KMS-11 (cell line): ENCODE results near the gene KIF25.

Experiments used
- H2AFZ ChIP-seq: fragments of 200-600 bp; sonication (generic); 2 replicates; pipeline ENCODE4 v1.6.1; 2016; ENCODE audit warnings: antibody characterized with exemption, mixed run types, low read depth
- H3K27ac ChIP-seq: fragments of 200-600 bp; sonication (generic); 2 replicates; pipeline ENCODE4 v1.6.1; 2016; ENCODE audit warnings: mild to moderate bottlenecking, mixed run types
- H3K27me3 ChIP-seq: fragments of 200-600 bp; sonication (generic); 2 replicates; pipeline ENCODE4 v1.6.1; 2017; ENCODE audit warnings: mild to moderate bottlenecking, low read depth, mixed run types, moderate library complexity; ENCODE audit not compliant: insufficient read depth
- H3K36me3 ChIP-seq: fragments of 200-600 bp; sonication (generic); 2 replicates; pipeline ENCODE4 v1.6.1; 2017; ENCODE audit warnings: mild to moderate bottlenecking, mixed run types; ENCODE audit not compliant: insufficient read depth
- H3K4me1 ChIP-seq: fragments of 200-600 bp; sonication (generic); 2 replicates; pipeline ENCODE4 v1.6.1; 2016; ENCODE audit warnings: mild to moderate bottlenecking, low read depth, mixed run types; ENCODE audit not compliant: poor library complexity, severe bottlenecking
- H3K4me2 ChIP-seq: fragments of 200-600 bp; sonication (generic); 2 replicates; pipeline ENCODE4 v1.7.0; 2016; ENCODE audit warnings: mild to moderate bottlenecking, mixed run types
- H3K4me3 ChIP-seq: fragments of 200-600 bp; sonication (generic); IDR thresholded peaks from 2 replicates; pipeline ENCODE4 v1.6.1; 2017; ENCODE audit warnings: low read depth, low read length, mixed read lengths; ENCODE audit not compliant: insufficient read depth
- H3K79me2 ChIP-seq: fragments of 200-600 bp; sonication (generic); 2 replicates; pipeline ENCODE4 v1.6.1; 2016; ENCODE audit warnings: low read depth, mixed run types; ENCODE audit not compliant: insufficient read depth
- H3K9ac ChIP-seq: fragments of 200-600 bp; sonication (generic); 2 replicates; pipeline ENCODE4 v1.6.1; 2016; ENCODE audit warnings: mild to moderate bottlenecking, mixed run types
- H4K20me1 ChIP-seq: fragments of 200-600 bp; sonication (generic); 2 replicates; pipeline ENCODE4 v1.6.1; 2016; ENCODE audit warnings: mild to moderate bottlenecking, mixed run types; ENCODE audit not compliant: insufficient read depth
- TF ChIP-seq, protein P1 (sequence below): fragments of 200-600 bp; sonication (generic); conservative IDR thresholded peaks from 2 replicates; pipeline ENCODE4 v1.6.1; 2017; ENCODE audit warnings: low read depth, mild to moderate bottlenecking, antibody characterized with exemption, low read length, moderate library complexity, mixed read lengths

The KIF25 gene

DNA sequence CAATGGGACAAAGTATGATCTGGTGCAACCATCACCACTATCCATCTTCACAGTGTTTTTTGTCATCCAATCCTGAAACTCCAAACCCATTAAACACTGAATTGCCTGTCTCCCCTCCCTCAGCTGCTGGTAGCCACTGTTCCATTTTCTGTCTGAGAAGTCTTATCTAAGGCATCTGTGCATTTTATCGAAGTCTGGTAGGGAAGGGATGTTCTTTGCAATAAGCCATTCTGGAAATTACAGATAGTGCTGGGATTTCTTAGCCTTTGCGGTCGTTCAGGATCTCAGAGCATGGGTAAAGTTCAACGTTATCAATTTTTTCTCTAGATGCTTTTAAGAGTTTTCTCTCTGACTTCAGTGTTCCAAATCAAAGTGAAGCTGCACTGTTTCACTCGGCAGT, 24.1 kb downstream of the KIF25 start:
- no peak overlapping the region for H3K9ac ChIP-seq
- TF ChIP-seq, protein P1, sequence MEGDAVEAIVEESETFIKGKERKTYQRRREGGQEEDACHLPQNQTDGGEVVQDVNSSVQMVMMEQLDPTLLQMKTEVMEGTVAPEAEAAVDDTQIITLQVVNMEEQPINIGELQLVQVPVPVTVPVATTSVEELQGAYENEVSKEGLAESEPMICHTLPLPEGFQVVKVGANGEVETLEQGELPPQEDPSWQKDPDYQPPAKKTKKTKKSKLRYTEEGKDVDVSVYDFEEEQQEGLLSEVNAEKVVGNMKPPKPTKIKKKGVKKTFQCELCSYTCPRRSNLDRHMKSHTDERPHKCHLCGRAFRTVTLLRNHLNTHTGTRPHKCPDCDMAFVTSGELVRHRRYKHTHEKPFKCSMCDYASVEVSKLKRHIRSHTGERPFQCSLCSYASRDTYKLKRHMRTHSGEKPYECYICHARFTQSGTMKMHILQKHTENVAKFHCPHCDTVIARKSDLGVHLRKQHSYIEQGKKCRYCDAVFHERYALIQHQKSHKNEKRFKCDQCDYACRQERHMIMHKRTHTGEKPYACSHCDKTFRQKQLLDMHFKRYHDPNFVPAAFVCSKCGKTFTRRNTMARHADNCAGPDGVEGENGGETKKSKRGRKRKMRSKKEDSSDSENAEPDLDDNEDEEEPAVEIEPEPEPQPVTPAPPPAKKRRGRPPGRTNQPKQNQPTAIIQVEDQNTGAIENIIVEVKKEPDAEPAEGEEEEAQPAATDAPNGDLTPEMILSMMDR: no peak
- H3K79me2 ChIP-seq: no peaks in the 10 kb centered on the region
- H4K20me1 ChIP-seq: no peaks in the 10 kb centered on the region
- H2AFZ ChIP-seq: no peak overlapping the region
- H3K36me3 ChIP-seq: no peaks in the 10 kb centered on the region
- H3K4me2 ChIP-seq: no peak overlapping the region
- peaks cover 15% of the 10 kb centered on the region for H3K4me1 ChIP-seq
- no peaks in the 10 kb centered on the region for H3K27me3 ChIP-seq
- H3K27ac ChIP-seq: no peak overlapping the region
- H3K4me3 ChIP-seq: no peak overlapping the region

DNA sequence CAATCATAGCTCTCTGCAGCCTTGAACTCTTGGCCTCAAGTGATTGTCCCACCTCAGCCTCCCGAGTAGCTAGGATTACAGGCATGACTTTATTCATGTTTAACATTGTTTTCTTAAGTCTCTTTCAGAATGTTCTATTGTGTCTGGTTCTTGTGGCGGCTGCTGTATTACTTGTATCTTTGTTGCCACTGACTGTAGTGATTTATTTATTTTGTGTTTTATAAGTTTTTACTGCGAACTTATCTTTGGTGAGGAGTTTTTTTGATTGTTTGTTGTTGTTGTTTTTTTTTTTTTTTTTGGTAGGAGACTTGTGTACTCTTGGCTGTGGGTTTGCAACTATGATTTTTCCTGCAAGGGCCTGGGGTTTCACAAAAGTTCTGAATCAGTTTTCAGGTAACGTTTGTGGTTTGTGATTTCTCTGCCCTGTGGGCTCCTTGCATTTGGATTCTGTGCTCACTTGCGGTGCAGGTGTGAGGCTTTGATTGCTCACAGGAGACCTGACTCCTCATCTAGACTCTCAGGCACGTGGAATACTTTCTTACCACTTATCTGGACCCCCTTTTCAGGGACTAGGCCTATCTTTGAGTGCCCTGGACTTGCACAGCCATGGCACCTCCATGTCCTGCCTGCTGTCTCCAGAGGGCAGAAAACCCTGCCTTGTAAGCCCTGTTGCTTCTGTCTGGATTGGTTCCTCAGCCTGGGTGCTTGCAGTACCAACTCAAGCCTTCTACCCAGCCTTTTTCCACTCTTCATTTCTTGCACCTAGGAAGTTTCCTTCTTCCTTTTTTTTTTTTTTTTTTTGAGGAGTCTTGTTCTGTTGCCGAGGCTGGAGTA, 25.2 kb downstream of the KIF25 start:
- peak overlapping the region; percentile 22; the same call in 1 of the 2 replicates for H3K4me2 ChIP-seq
- no peak overlapping the region for H2AFZ ChIP-seq
- H3K4me3 ChIP-seq: no peak overlapping the region
- H3K4me1 ChIP-seq: peaks cover 15% of the 10 kb centered on the region
- H3K27ac ChIP-seq: no peak overlapping the region
- TF ChIP-seq, protein P1: no peak
- no peaks in the 10 kb centered on the region for H4K20me1 ChIP-seq
- H3K27me3 ChIP-seq: no peaks in the 10 kb centered on the region
- no peaks in the 10 kb centered on the region for H3K36me3 ChIP-seq
- no peaks in the 10 kb centered on the region for H3K79me2 ChIP-seq
- no peak overlapping the region for H3K9ac ChIP-seq

DNA sequence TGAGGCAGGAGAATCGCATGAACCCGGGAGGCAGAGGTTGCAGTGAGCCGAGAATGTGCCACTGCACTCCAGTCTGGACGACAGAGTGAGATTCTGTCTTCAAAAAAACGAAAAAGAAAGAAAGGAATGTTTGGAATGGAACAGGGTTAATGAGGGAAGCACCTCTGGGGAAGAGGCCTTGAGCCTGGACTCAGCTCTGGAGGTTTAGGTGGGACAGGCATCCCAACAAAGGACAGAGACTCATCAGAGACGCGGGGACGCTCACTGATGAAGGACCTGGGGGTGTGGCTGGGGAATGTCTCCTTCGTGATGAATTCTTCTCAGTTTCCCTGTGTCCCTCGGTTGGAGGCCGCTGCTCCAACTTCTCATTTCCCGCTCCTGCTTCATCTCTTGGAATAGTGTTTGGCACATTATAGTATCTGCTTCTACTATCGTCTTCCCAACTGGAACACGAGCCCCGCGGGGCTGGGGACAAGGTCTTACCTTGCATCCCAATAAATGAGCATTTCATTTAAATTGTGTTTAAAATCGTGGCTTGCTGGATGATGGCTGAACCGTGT, 27.6 kb downstream of the KIF25 start:
- TF ChIP-seq, protein P1: no peak
- Histone ChIP-seq H3K27ac (no peak overlapping the region), H3K27me3 (no peaks in the 10 kb centered on the region), H3K4me1 (peaks cover 15% of the 10 kb centered on the region), H3K36me3 (no peaks in the 10 kb centered on the region), H3K79me2 (no peaks in the 10 kb centered on the region), H3K9ac (no peak overlapping the region), H3K4me2 (no peak overlapping the region), H2AFZ (no peak overlapping the region), H4K20me1 (no peaks in the 10 kb centered on the region), H3K4me3 (no peak overlapping the region)

DNA sequence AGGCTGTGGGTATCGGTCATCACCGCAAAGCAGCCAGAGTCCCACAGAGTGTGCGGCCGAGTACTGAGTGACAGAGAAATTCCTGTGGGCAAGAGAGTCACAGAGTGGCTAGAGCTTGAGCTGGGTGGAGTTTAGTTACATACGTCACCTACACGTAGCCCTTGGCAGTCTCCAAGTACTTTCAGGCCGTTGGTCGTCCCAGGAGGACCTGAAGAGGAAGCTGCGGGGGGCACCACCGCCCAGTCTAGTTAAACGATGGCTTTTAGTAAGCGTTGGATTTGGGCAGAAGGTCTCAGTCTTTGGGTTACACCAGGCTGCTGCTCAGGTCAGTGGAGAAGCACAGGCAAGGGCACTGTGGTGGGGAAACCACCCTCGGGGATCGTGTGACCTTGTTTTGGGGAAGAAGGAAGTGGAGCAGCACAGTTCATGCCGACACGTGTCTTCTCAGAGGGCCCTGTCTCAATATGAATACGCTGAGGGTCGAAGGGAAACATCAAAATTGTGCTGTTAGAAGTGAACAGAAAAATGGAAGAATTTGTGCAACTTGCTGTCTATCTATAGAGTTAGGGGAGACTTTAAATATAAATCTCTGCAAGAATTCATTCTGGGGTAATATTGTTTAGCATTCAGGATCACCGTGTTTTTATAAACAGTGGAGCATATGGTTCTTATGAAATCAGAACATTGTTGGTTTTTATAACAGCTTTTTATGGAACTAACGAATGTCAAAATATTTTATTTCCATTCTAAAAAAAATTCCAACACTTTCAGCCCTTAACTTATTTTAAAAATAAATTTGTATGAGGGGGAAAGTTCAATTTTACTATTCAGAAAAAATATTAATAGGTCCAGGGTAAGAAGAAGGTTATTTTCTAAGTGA, 28.6 kb downstream of the KIF25 start:
- no peaks in the 10 kb centered on the region for H4K20me1 ChIP-seq
- no peak overlapping the region for H3K27ac ChIP-seq
- no peaks in the 10 kb centered on the region for H3K79me2 ChIP-seq
- no peaks in the 10 kb centered on the region for H3K27me3 ChIP-seq
- H3K4me3 ChIP-seq: no peak overlapping the region
- peaks cover 15% of the 10 kb centered on the region for H3K4me1 ChIP-seq
- H3K36me3 ChIP-seq: no peaks in the 10 kb centered on the region
- H3K4me2 ChIP-seq: no peak overlapping the region
- H3K9ac ChIP-seq: no peak overlapping the region
- TF ChIP-seq, protein P1: no peak
- H2AFZ ChIP-seq: no peak overlapping the region
